ENCODE data around the gene UVSSA. TPM values are rescaled to one million over a fixed set of nuclear protein-coding genes. Genes with fewer than 3 reads are reported as not detected.

Gene UVSSA
- total and polyA plus RNA-seq, 9 of the 15 experiments (the other 6 are each of a cell fraction or from before 2014, with no cell fraction given): 0.21 to 14.6 (median 3.3) TPM

GRCh38 chr4:1309261-1310010 lies 37.6 kb upstream of the UVSSA start (continued):
- TF ChIP-seq TEAD4 (IDR thresholded peaks at IDR 0.05; ENCODE audit: low read length) (no peak), TEAD4 (CRISPR knock-in tag; IDR thresholded peaks at IDR 0.05; ENCODE audit: borderline replicate concordance) (no peak), HNRNPL (IDR thresholded peaks at IDR 0.05; ENCODE audit: low read depth, low read length) (no peak), MAFG (tag; conservative IDR thresholded peaks at IDR 0.05) (no peak), DIDO1 (tag; IDR thresholded peaks at IDR 0.05; ENCODE audit: low read depth) (no peak), DACH1 (IDR thresholded peaks at IDR 0.05; ENCODE audit: partially characterized antibody) (no peak), MGA (IDR thresholded peaks at IDR 0.05) (no peak), ZNF512 (tag; IDR thresholded peaks at IDR 0.05) (no peak), EHMT2 (IDR thresholded peaks at IDR 0.05) (no peak), NELFE (IDR thresholded peaks at IDR 0.05; ENCODE audit: insufficient read depth, insufficient read length) (no peak), ILF3 (IDR thresholded peaks at IDR 0.05; ENCODE audit: borderline replicate concordance) (no peak)
- TF ChIP-seq, protein P1, sequence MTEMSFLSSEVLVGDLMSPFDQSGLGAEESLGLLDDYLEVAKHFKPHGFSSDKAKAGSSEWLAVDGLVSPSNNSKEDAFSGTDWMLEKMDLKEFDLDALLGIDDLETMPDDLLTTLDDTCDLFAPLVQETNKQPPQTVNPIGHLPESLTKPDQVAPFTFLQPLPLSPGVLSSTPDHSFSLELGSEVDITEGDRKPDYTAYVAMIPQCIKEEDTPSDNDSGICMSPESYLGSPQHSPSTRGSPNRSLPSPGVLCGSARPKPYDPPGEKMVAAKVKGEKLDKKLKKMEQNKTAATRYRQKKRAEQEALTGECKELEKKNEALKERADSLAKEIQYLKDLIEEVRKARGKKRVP (CRISPR knock-in tag; IDR thresholded peaks at IDR 0.05): no peak

Data from K562 (cell line).